B cell (primary cell): ENCODE results near the gene POLD1. TPM values are rescaled to one million over a fixed set of nuclear protein-coding genes. Genes with fewer than 3 reads are reported as not detected.

Source experiments
- ATAC-seq: fragments of 200-7000 bp; cut with Tn5 transposase; one replicate; pipeline ENCODE4 v1.10.0; 2021; ENCODE audit warnings: low read depth, mild to moderate bottlenecking, moderate number of reproducible peaks, moderate library complexity
- CTCF ChIA-PET: fragments of 350-600 bp; sonication (Branson Sonifier 250); formaldehyde crosslinking; loops from one replicate; lab custom pipeline; 2021; ENCODE audit warnings: antibody characterized with exemption, inconsistent platforms; lab: Charles Lee
- POLR2A ChIA-PET: fragments of 350-600 bp; sonication (Branson Sonifier 250); formaldehyde crosslinking; loops from one replicate; lab custom pipeline; 2021; ENCODE audit warnings: antibody characterized with exemption; lab: Charles Lee
- DNase-seq: peaks from one replicate; pipeline ENCODE4 v3.0.0; 2013
- H2AFZ ChIP-seq: 2 replicates; pipeline ENCODE4 v1.6.1; 2012; ENCODE audit warnings: mild to moderate bottlenecking, low read depth, low read length; ENCODE audit not compliant: insufficient read depth, poor library complexity, severe bottlenecking
- H3K27ac ChIP-seq, 2 donors: 1 replicate in 1 of 2; 2 replicates in 1 of 2; pipeline ENCODE4 v1.5.1; 2012 to 2013; ENCODE audit warnings: low read length in 2 of 2, mild to moderate bottlenecking in 2 of 2, moderate library complexity in 1 of 2
- H3K27me3 ChIP-seq, 4 experiments: fragments of 200-600 bp in 1 of 4; sonication (generic) in 1 of 4; replicated peaks in 1 of 4; 1 replicate in 2 of 4; 2 replicates in 2 of 4; pipeline versions ENCODE4 v1.6.1 to v1.7.0; 2013 to 2016; ENCODE audit warnings: low read length in 3 of 4, mild to moderate bottlenecking in 2 of 4, mixed read lengths in 1 of 4, moderate library complexity in 1 of 4; ENCODE audit not compliant: insufficient read depth in 4 of 4, control insufficient read depth in 3 of 4; ENCODE audit errors: control extremely low read depth in 1 of 4
- H3K36me3 ChIP-seq, 2 experiments: replicated peaks in 1 of 2; 1 replicate in 1 of 2; 2 replicates in 1 of 2; pipeline versions ENCODE4 v1.6.1 to v1.7.1; 2013; ENCODE audit warnings: low read length in 1 of 2; ENCODE audit not compliant: insufficient read depth in 2 of 2, control insufficient read depth in 1 of 2; ENCODE audit errors: control extremely low read depth in 1 of 2, extremely low read depth in 1 of 2
- H3K4me1 ChIP-seq, 2 donors: fragments of 200-600 bp in 1 of 2; sonication (generic) in 1 of 2; 1 replicate in 1 of 2; 2 replicates in 1 of 2; pipeline versions ENCODE4 v1.5.1 to v1.6.1; 2013 to 2017; ENCODE audit warnings: low read length in 2 of 2; ENCODE audit not compliant: control insufficient read depth in 2 of 2, insufficient read depth in 2 of 2
- H3K4me2 ChIP-seq: replicated peaks from 2 replicates; pipeline ENCODE3; 2012; ENCODE audit warnings: mild to moderate bottlenecking, low read depth, low read length; ENCODE audit not compliant: poor library complexity, severe bottlenecking
- H3K4me3 ChIP-seq, 5 experiments: fragments of 200-600 bp in 1 of 5; sonication (generic) in 1 of 5; 1 replicate in 3 of 5; 2 replicates in 2 of 5; pipeline versions ENCODE4 v1.5.1 to v1.7.0; 2011 to 2016; ENCODE audit warnings: low read length in 4 of 5, mild to moderate bottlenecking in 4 of 5, low read depth in 2 of 5, control low read depth in 1 of 5, moderate library complexity in 1 of 5; ENCODE audit not compliant: insufficient read depth in 1 of 5; ENCODE audit errors: control extremely low read depth in 1 of 5, extremely low read depth in 1 of 5
- H3K79me2 ChIP-seq: fragments of 200-600 bp; sonication (generic); one replicate; pipeline ENCODE4 v1.6.0; 2016; ENCODE audit warnings: low read length; ENCODE audit not compliant: control insufficient read depth, insufficient read depth
- H3K9ac ChIP-seq: fragments of 200-600 bp; sonication (generic); 2 replicates; pipeline ENCODE4 v1.6.1; 2017; ENCODE audit warnings: mild to moderate bottlenecking, low read length, moderate library complexity
- H3K9me3 ChIP-seq, 3 donors: one replicate each; pipeline versions ENCODE4 v1.6.1 to v1.7.1; 2013; ENCODE audit warnings: low read length in 2 of 3; ENCODE audit not compliant: control insufficient read depth in 2 of 3, insufficient read depth in 1 of 3; ENCODE audit errors: control extremely low read depth in 1 of 3
- H4K20me1 ChIP-seq: 2 replicates; pipeline ENCODE4 v1.6.0; 2012; ENCODE audit warnings: mild to moderate bottlenecking, low read length; ENCODE audit not compliant: insufficient read depth, control insufficient read depth, poor library complexity, severe bottlenecking
- H3K27ac Mint-ChIP-seq: one replicate; pipeline ENCODE4 v1.8.0; 2021; ENCODE audit warnings: mixed read lengths
- H3K27me3 Mint-ChIP-seq: one replicate; pipeline ENCODE4 v1.8.0; 2021; ENCODE audit warnings: mixed read lengths
- H3K4me1 Mint-ChIP-seq: one replicate; pipeline ENCODE4 v1.8.0; 2021; ENCODE audit warnings: mixed read lengths
- H3K4me3 Mint-ChIP-seq: one replicate; pipeline ENCODE4 v1.8.0; 2021; ENCODE audit warnings: mixed read lengths
- H3K9me3 Mint-ChIP-seq: one replicate; pipeline ENCODE4 v1.8.0; 2022; ENCODE audit warnings: mixed read lengths; ENCODE audit not compliant: insufficient read depth
- EZH2 ChIP-seq: IDR thresholded peaks from 2 replicates; pipeline ENCODE4 v1.6.1; 2012; ENCODE audit warnings: borderline replicate concordance, low read depth, mild to moderate bottlenecking, moderate library complexity, low read length; ENCODE audit not compliant: insufficient read depth, poor library complexity, severe bottlenecking
- WGBS: methylation state at CpG from one replicate; pipeline ENCODE4 v1.1.5; 2013; ENCODE audit warnings: missing lambda C conversion rate; ENCODE audit not compliant: insufficient coverage; 5-methylcytosine and 5-hydroxymethylcytosine counted together
- intact Hi-C: fragments of 100-400 bp; cut with micrococcal nuclease; formaldehyde crosslinking; loops from one replicate; pipeline ENCODE4 v1.10.0; 2022
- polyA plus RNA-seq: library from polyadenylated mRNA; depleted of rRNA; stranded (reverse); fragments of >200 nt; gene quantifications from 2 replicates; pipeline ENCODE4 v1.2.3, GENCODE V29; 2012
- total RNA-seq, 2 donors: library from RNA; stranded (reverse); fragments of 120-200 nt in 1 of 2; gene quantifications; 1 replicate in 1 of 2; 2 replicates in 1 of 2; pipeline versions ENCODE4 v1.2.3 to v1.2.4, GENCODE V29; 2013 to 2022
- TF ChIP-seq, protein P1 (sequence below): fragments of 200-600 bp; IDR thresholded peaks from one replicate; pipeline ENCODE4 v1.8.0; 2022; ENCODE audit warnings: antibody characterized with exemption, mild to moderate bottlenecking

The POLD1 gene
- total and polyA plus RNA-seq, 2 donors (not counting 1 experiment from before 2014, with no cell fraction given), result 43.6 to 65.2 TPM

DNA sequence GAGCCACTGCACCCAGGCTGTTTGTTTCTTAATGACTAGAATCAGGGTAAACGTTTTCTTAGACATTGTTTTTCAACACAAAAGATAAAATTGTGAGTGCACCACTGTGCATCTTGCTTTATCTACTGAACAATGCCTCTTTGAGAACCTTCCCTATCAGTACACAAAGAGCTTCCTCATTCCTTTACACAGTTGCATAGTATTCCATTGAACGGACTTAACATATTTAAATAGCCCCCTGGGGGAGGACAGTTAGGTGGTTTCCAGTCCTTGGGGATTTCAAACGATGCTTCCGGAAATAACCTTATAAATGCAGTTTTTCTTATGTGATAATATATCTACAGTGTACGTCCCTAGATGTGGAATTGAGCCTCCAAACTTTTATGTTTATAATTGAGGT, 8.6 kb downstream of the POLD1 start:
- Mint-ChIP-seq H3K4me3 (no peak overlapping the region), H3K27me3 (no peaks in the 10 kb centered on the region), H3K9me3 (no peaks in the 10 kb centered on the region), H3K4me1 (peaks cover 1% of the 10 kb centered on the region), H3K27ac (no peak overlapping the region)
- ChIA-PET POLR2A (no interaction called here), CTCF (no interaction called here)
- no peaks in the 10 kb centered on the region for H3K4me1 ChIP-seq
- intact Hi-C loops, result no loop called here
- H3K27me3 ChIP-seq, result no peaks in the 10 kb centered on the region
- WGBS, result no CpG with 5 or more reads among the region's 5 CpGs
- no peak overlapping the region for H3K27ac ChIP-seq
- DNase-seq (no peak), ATAC-seq (no peak)
- peaks cover 0 to 3% of the 10 kb centered on the region in 2 experiments for H3K36me3 ChIP-seq
- no peaks in the 10 kb centered on the region for H4K20me1 ChIP-seq
- H3K9me3 ChIP-seq, result no peaks in the 10 kb centered on the region
- no peak overlapping the region for H3K4me3 ChIP-seq
- H2AFZ ChIP-seq, result no peak overlapping the region
- no peak for TF ChIP-seq EZH2
- TF ChIP-seq, protein P1, sequence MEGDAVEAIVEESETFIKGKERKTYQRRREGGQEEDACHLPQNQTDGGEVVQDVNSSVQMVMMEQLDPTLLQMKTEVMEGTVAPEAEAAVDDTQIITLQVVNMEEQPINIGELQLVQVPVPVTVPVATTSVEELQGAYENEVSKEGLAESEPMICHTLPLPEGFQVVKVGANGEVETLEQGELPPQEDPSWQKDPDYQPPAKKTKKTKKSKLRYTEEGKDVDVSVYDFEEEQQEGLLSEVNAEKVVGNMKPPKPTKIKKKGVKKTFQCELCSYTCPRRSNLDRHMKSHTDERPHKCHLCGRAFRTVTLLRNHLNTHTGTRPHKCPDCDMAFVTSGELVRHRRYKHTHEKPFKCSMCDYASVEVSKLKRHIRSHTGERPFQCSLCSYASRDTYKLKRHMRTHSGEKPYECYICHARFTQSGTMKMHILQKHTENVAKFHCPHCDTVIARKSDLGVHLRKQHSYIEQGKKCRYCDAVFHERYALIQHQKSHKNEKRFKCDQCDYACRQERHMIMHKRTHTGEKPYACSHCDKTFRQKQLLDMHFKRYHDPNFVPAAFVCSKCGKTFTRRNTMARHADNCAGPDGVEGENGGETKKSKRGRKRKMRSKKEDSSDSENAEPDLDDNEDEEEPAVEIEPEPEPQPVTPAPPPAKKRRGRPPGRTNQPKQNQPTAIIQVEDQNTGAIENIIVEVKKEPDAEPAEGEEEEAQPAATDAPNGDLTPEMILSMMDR, result no peak
- no peak overlapping the region for H3K9ac ChIP-seq
- peaks cover 46% of the 10 kb centered on the region for H3K79me2 ChIP-seq
- H3K4me2 ChIP-seq, result no peak overlapping the region

DNA sequence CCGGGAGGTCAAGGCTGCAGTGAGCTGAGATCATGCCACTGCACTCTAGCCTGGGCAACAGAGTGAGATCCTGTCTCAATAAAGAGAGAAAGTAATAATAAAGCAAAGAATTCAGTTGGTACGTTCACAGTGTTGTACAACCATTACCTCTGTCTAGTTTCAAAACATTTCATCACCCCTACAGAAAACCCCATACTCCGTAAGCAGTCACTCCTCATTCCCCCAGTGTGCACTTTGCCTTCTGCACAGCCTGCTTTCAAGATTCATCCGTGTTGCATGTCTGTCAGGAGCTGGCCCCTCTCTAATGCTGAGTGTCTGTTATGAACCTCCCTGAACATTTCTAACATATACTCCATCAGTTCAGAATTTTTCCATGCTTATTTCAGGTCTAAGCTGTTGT, 9.4 kb downstream of the POLD1 start:
- Mint-ChIP-seq H3K9me3 (no peaks in the 10 kb centered on the region), H3K4me1 (no peaks in the 10 kb centered on the region), H3K27ac (peak overlapping the region; percentile 32), H3K27me3 (no peaks in the 10 kb centered on the region), H3K4me3 (no peak overlapping the region)
- Histone ChIP-seq H3K27ac (no peak overlapping the region), H4K20me1 (no peaks in the 10 kb centered on the region), H2AFZ (no peak overlapping the region), H3K79me2 (peaks cover 46% of the 10 kb centered on the region), H3K4me3 (no peak overlapping the region), H3K9ac (no peak overlapping the region), H3K4me1 (no peaks in the 10 kb centered on the region), H3K27me3 (no peaks in the 10 kb centered on the region), H3K9me3 (no peaks in the 10 kb centered on the region), H3K36me3 (peaks cover 0 to 3% of the 10 kb centered on the region in 2 experiments), H3K4me2 (no peak overlapping the region)
- DNase-seq (no peak), ATAC-seq (no peak)
- POLR2A ChIA-PET, result no interaction called here
- CTCF ChIA-PET, result no interaction called here
- 92% methylated on average over 3 of the region's 4 CpGs for WGBS
- TF ChIP-seq, protein P1, result no peak
- no peak for TF ChIP-seq EZH2
- intact Hi-C loops, result no loop called here
